Esophagus muscularis mucosa (tissue), 3 donors: Measurements from ENCODE around the gene SH3GL2.

ENCODE experiments used
- CTCF ChIP-seq, 3 experiments: fragments of 200-600 bp in 2 of 3; fragments of 450-650 bp in 1 of 3; sonication (generic) in 2 of 3; IDR thresholded peaks; one replicate each; pipeline ENCODE4 v1.5.1; 2017 to 2019; ENCODE audit warnings: antibody characterized with exemption in 3 of 3, mild to moderate bottlenecking in 2 of 3, moderate library complexity in 1 of 3
- POLR2A ChIP-seq: fragments of 450-650 bp; IDR thresholded peaks from one replicate; pipeline ENCODE4 v1.6.1; 2017; ENCODE audit warnings: antibody characterized with exemption, moderate library complexity, mild to moderate bottlenecking, low read depth

- TF ChIP-seq CTCF (IDR thresholded peaks at IDR 0.05) (no peak), POLR2A (no peak)
Measured at GRCh38 chr9:17807613-17808282, 228.9 kb downstream of the SH3GL2 start.
